Spinal cord (tissue), 10 donors: ENCODE data around the gene ARAF. TPM values are rescaled to one million over a fixed set of nuclear protein-coding genes. Genes with fewer than 3 reads are reported as not detected.

Experiments used
- DNase-seq, 6 donors: peaks; one replicate each; pipeline versions ENCODE4 v3.0.0 to v3.0.0-alpha.2; 2013 to 2015; ENCODE audit warnings: low spot score in 6 of 6, low read depth in 4 of 6
- H3K27ac ChIP-seq: one replicate; pipeline ENCODE4 v1.5.1; 2013; ENCODE audit warnings: low read depth, low read length, control low read depth
- H3K27me3 ChIP-seq: one replicate; pipeline ENCODE4 v1.6.1; 2013; ENCODE audit warnings: low read length; ENCODE audit not compliant: control insufficient read depth, insufficient read depth
- H3K36me3 ChIP-seq: one replicate; pipeline ENCODE4 v1.6.1; 2013; ENCODE audit warnings: low read length; ENCODE audit not compliant: control insufficient read depth, insufficient read depth
- H3K4me1 ChIP-seq: one replicate; pipeline ENCODE4 v1.6.1; 2013; ENCODE audit warnings: low read length; ENCODE audit not compliant: control insufficient read depth, insufficient read depth
- H3K4me3 ChIP-seq: one replicate; pipeline ENCODE4 v1.5.1; 2013; ENCODE audit warnings: low read depth, low read length, control low read depth
- H3K9me3 ChIP-seq: one replicate; pipeline ENCODE4 v1.6.1; 2013; ENCODE audit warnings: low read length; ENCODE audit not compliant: control insufficient read depth, insufficient read depth
- WGBS: methylation state at CpG from one replicate; pipeline ENCODE4 v1.1.5; 2013; ENCODE audit warnings: missing lambda C conversion rate; ENCODE audit not compliant: insufficient coverage; 5-methylcytosine and 5-hydroxymethylcytosine counted together
- polyA plus RNA-seq, 2 donors: library from polyadenylated mRNA; unstranded; fragments of 120-200 nt; gene quantifications; one replicate each; pipeline ENCODE4 v1.2.1, GENCODE V29; 2013; ENCODE audit not compliant: insufficient read length in 2 of 2
- total RNA-seq, 2 donors: library from RNA; depleted of rRNA in 1 of 2; stranded (reverse); fragments of 120-200 nt in 1 of 2; fragments of >200 nt in 1 of 2; gene quantifications; one replicate each; pipeline versions ENCODE4 v1.2.3 to v1.2.4, GENCODE V29; 2013 to 2014
- donor health status: healthy.

The ARAF gene
- total and polyA plus RNA-seq, 4 donors, result 12.7 to 45.2 (median 38.8) TPM

- no peaks in the 10 kb centered on the region for H3K27me3 ChIP-seq
- H3K27ac ChIP-seq, result peak within 1 kb of the TSS; percentile 78
- H3K4me1 ChIP-seq, result peaks cover 11% of the 10 kb centered on the region
- peak in 3 of 6 donors; percentile 22 to 81 (median 43) for DNase-seq
- no peaks in the 10 kb centered on the region for H3K9me3 ChIP-seq
- WGBS, result 31% methylated on average over 26 of the region's 28 CpGs
- peaks cover 7% of the 10 kb centered on the region for H3K36me3 ChIP-seq
- H3K4me3 ChIP-seq, result peak within 1 kb of the TSS; percentile 41
Measured at GRCh38 chrX:47581731-47582647, 21.0 kb downstream of the ARAF start, which contains the start of gene TIMP1. Gene TIMP1 (plus strand): TSS chrX:47582436. CDS start chrX:47583416, 980 bp downstream.

GRCh38 chrX:47583240-47583861 lies 22.3 kb downstream of the ARAF start:
- WGBS, result 70% methylated on average over 7 of the region's 8 CpGs
- H3K27ac ChIP-seq, result no peak overlapping the region
- H3K4me1 ChIP-seq, result peaks cover 11% of the 10 kb centered on the region
- no peaks in the 10 kb centered on the region for H3K27me3 ChIP-seq
- no peaks in the 10 kb centered on the region for H3K9me3 ChIP-seq
- peaks cover 8% of the 10 kb centered on the region for H3K36me3 ChIP-seq
- no peak for DNase-seq
- no peak overlapping the region for H3K4me3 ChIP-seq

GRCh38 chrX:47584714-47585113 lies 23.7 kb downstream of the ARAF start:
- 62% methylated on average over 2 of the region's 6 CpGs for WGBS

GRCh38 chrX:47585273-47585672 lies 24.3 kb downstream of the ARAF start:
- Histone ChIP-seq H3K27ac (no peak overlapping the region), H3K4me1 (peaks cover 11% of the 10 kb centered on the region), H3K36me3 (peaks cover 13% of the 10 kb centered on the region), H3K9me3 (no peaks in the 10 kb centered on the region), H3K27me3 (no peaks in the 10 kb centered on the region), H3K4me3 (no peak overlapping the region)
- no peak for DNase-seq
- 60% methylated on average over 16 of the region's 16 CpGs for WGBS

More at GRCh38 chrX:47584714-47585113, 23.7 kb downstream of the ARAF start:
- H3K36me3 ChIP-seq, result peaks cover 13% of the 10 kb centered on the region
- H3K27me3 ChIP-seq, result no peaks in the 10 kb centered on the region
- no peaks in the 10 kb centered on the region for H3K9me3 ChIP-seq
- H3K4me3 ChIP-seq, result no peak overlapping the region
- no peak for DNase-seq
- peaks cover 11% of the 10 kb centered on the region for H3K4me1 ChIP-seq
- no peak overlapping the region for H3K27ac ChIP-seq

GRCh38 chrX:47586043-47586787 lies 25.2 kb downstream of the ARAF start:
- 82% methylated on average over 8 of the region's 11 CpGs for WGBS
- Histone ChIP-seq H3K4me1 (peaks cover 11% of the 10 kb centered on the region), H3K36me3 (peaks cover 13% of the 10 kb centered on the region), H3K27ac (no peak overlapping the region), H3K4me3 (no peak overlapping the region), H3K9me3 (no peaks in the 10 kb centered on the region), H3K27me3 (no peaks in the 10 kb centered on the region)
- DNase-seq, result no peak

GRCh38 chrX:47587091-47587891 lies 26.3 kb downstream of the ARAF start:
- Histone ChIP-seq H3K4me3 (no peak overlapping the region), H3K27ac (no peak overlapping the region), H3K27me3 (no peaks in the 10 kb centered on the region), H3K9me3 (no peaks in the 10 kb centered on the region), H3K36me3 (peaks cover 13% of the 10 kb centered on the region), H3K4me1 (peaks cover 6% of the 10 kb centered on the region)
- WGBS, result 46% methylated on average over 3 of the region's 4 CpGs
- DNase-seq, result no peak

GRCh38 chrX:47587906-47588735 lies 27.1 kb downstream of the ARAF start:
- peaks cover 2% of the 10 kb centered on the region for H3K4me1 ChIP-seq
- WGBS, result 64% methylated on average over 14 of the region's 16 CpGs
- no peak overlapping the region for H3K27ac ChIP-seq
- H3K9me3 ChIP-seq, result no peaks in the 10 kb centered on the region
- H3K27me3 ChIP-seq, result no peaks in the 10 kb centered on the region
- no peak for DNase-seq
- H3K36me3 ChIP-seq, result peaks cover 13% of the 10 kb centered on the region
- H3K4me3 ChIP-seq, result no peak overlapping the region

GRCh38 chrX:47590984-47591383 lies 30.0 kb downstream of the ARAF start:
- Histone ChIP-seq H3K4me3 (no peak overlapping the region), H3K27ac (no peak overlapping the region)
- 80% methylated on average over 4 of the region's 5 CpGs for WGBS

More at GRCh38 chrX:47590984-47591383, 30.0 kb downstream of the ARAF start:
- no peaks in the 10 kb centered on the region for H3K27me3 ChIP-seq
- no peaks in the 10 kb centered on the region for H3K9me3 ChIP-seq
- DNase-seq, result no peak
- H3K4me1 ChIP-seq, result no peaks in the 10 kb centered on the region
- H3K36me3 ChIP-seq, result peaks cover 9% of the 10 kb centered on the region
